IPS DF 6.9 (cell line): Measurements from ENCODE around the gene GLUL.
"Not testable (repeated sequence)": the region's sequence is repeated elsewhere in the genome, so short reads cannot be mapped to it uniquely, and the experiment has no call there.

Experiments used
- DNase-seq: peaks from one replicate; pipeline ENCODE4 v3.0.0-alpha.2; 2013; ENCODE audit warnings: low read depth, low spot score
- H3K27ac ChIP-seq: one replicate; pipeline ENCODE4 v1.5.1; 2013; ENCODE audit warnings: low read length, control low read depth
- H3K27me3 ChIP-seq: 2 replicates; pipeline ENCODE4 v1.6.1; 2013; ENCODE audit warnings: mild to moderate bottlenecking, low read length; ENCODE audit not compliant: control insufficient read depth, insufficient read depth
- H3K36me3 ChIP-seq: 2 replicates; pipeline ENCODE4 v1.6.1; 2013; ENCODE audit warnings: low read length; ENCODE audit not compliant: control insufficient read depth, insufficient read depth
- H3K4me1 ChIP-seq: 2 replicates; pipeline ENCODE4 v1.6.1; 2013; ENCODE audit warnings: low read length; ENCODE audit not compliant: control insufficient read depth, insufficient read depth
- H3K4me3 ChIP-seq: 2 replicates; pipeline ENCODE4 v1.5.1; 2013; ENCODE audit warnings: mild to moderate bottlenecking, low read length
- H3K9me3 ChIP-seq: 2 replicates; pipeline ENCODE4 v1.6.1; 2013; ENCODE audit warnings: low read length, inconsistent platforms; ENCODE audit not compliant: control insufficient read depth, insufficient read depth
- WGBS: extraction: QIAGEN DNeasy Blood & Tissue Kit; methylation state at CpG from one replicate; pipeline ENCODE4 v1.1.7; 2013; ENCODE audit warnings: mixed read lengths, missing lambda C conversion rate; ENCODE audit not compliant: insufficient read length, insufficient coverage; 5-methylcytosine and 5-hydroxymethylcytosine counted together

The GLUL gene

GRCh38 chr1:182383934-182384333 lies 7.7 kb downstream of the GLUL start:
- no peak overlapping the region for H3K4me3 ChIP-seq
- H3K9me3 ChIP-seq, result no peaks in the 10 kb centered on the region
- H3K27me3 ChIP-seq, result no peaks in the 10 kb centered on the region
- no peaks in the 10 kb centered on the region for H3K4me1 ChIP-seq
- no peak overlapping the region for H3K27ac ChIP-seq
- H3K36me3 ChIP-seq, result peaks cover 54% of the 10 kb centered on the region
- no peak for DNase-seq
- WGBS, result no CpG with 5 or more reads among the region's 7 CpGs

GRCh38 chr1:182383037-182383661 lies 8.4 kb downstream of the GLUL start:
- no peak overlapping the region for H3K4me3 ChIP-seq
- no peaks in the 10 kb centered on the region for H3K4me1 ChIP-seq
- H3K36me3 ChIP-seq, result peaks cover 48% of the 10 kb centered on the region
- DNase-seq, result no peak
- no peaks in the 10 kb centered on the region for H3K27me3 ChIP-seq
- no peak overlapping the region for H3K27ac ChIP-seq
- H3K9me3 ChIP-seq, result no peaks in the 10 kb centered on the region
- no CpG with 5 or more reads among the region's 4 CpGs for WGBS

- Histone ChIP-seq H3K27me3 (no peaks in the 10 kb centered on the region), H3K9me3 (no peaks in the 10 kb centered on the region), H3K4me1 (no peaks in the 10 kb centered on the region), H3K36me3 (peaks cover 42% of the 10 kb centered on the region), H3K27ac (no peak overlapping the region), H3K4me3 (no peak overlapping the region)
- no peak for DNase-seq
- WGBS, result no CpG with 5 or more reads among the region's 9 CpGs
These were observed 9.4 kb downstream of the GLUL start for GRCh38 chr1:182381962-182382819.

- no CpG with 5 or more reads among the region's 4 CpGs for WGBS
These were observed 11.4 kb downstream of the GLUL start for GRCh38 chr1:182380199-182380598.

GRCh38 chr1:182379781-182380180 lies 11.8 kb downstream of the GLUL start:
- H3K27ac ChIP-seq, H3K4me3 ChIP-seq, H3K27me3 ChIP-seq, H3K9me3 ChIP-seq, DNase-seq, H3K4me1 ChIP-seq: not testable (repeated sequence)
- no CpG with 5 or more reads among the region's 7 CpGs for WGBS
- H3K36me3 ChIP-seq, result peaks cover 22% of the 10 kb centered on the region; the same call in 1 of the 2 replicates

More at GRCh38 chr1:182380199-182380598, 11.4 kb downstream of the GLUL start:
- H3K27ac ChIP-seq, result no peak overlapping the region
- DNase-seq, result no peak
- H3K36me3 ChIP-seq, result peaks cover 24% of the 10 kb centered on the region; the same call in 1 of the 2 replicates
- H3K9me3 ChIP-seq, result no peaks in the 10 kb centered on the region
- H3K4me1 ChIP-seq, result no peaks in the 10 kb centered on the region
- H3K27me3 ChIP-seq, result no peaks in the 10 kb centered on the region
- no peak overlapping the region for H3K4me3 ChIP-seq

GRCh38 chr1:182376936-182377574 lies 14.5 kb downstream of the GLUL start:
- no peak overlapping the region for H3K27ac ChIP-seq
- no peak for DNase-seq
- no peak overlapping the region for H3K4me3 ChIP-seq
- no peaks in the 10 kb centered on the region for H3K4me1 ChIP-seq
- peaks cover 3% of the 10 kb centered on the region; the same call in 1 of the 2 replicates for H3K36me3 ChIP-seq
- no peaks in the 10 kb centered on the region for H3K9me3 ChIP-seq
- no peaks in the 10 kb centered on the region for H3K27me3 ChIP-seq

- no peaks in the 10 kb centered on the region for H3K36me3 ChIP-seq
- H3K9me3 ChIP-seq, result no peaks in the 10 kb centered on the region
- no peak for DNase-seq
- no CpG with 5 or more reads among the region's 5 CpGs for WGBS
- H3K4me3 ChIP-seq, result no peak overlapping the region
- H3K4me1 ChIP-seq, result no peaks in the 10 kb centered on the region
- H3K27me3 ChIP-seq, result no peaks in the 10 kb centered on the region
- no peak overlapping the region for H3K27ac ChIP-seq
These were observed 17.3 kb downstream of the GLUL start for GRCh38 chr1:182374101-182374834.

GRCh38 chr1:182370532-182370931 lies 21.1 kb downstream of the GLUL start:
- Histone ChIP-seq H3K4me1 (no peaks in the 10 kb centered on the region), H3K27ac (no peak overlapping the region), H3K9me3 (no peaks in the 10 kb centered on the region), H3K4me3 (no peak overlapping the region), H3K27me3 (no peaks in the 10 kb centered on the region), H3K36me3 (no peaks in the 10 kb centered on the region)
- no CpG with 5 or more reads among the region's 3 CpGs for WGBS
- DNase-seq, result no peak

- no peak overlapping the region for H3K4me3 ChIP-seq
- H3K9me3 ChIP-seq, result no peaks in the 10 kb centered on the region
- no peaks in the 10 kb centered on the region for H3K36me3 ChIP-seq
- no CpG with 5 or more reads among the region's 4 CpGs for WGBS
- H3K27me3 ChIP-seq, result no peaks in the 10 kb centered on the region
- DNase-seq, result no peak
- H3K4me1 ChIP-seq, result no peaks in the 10 kb centered on the region
- no peak overlapping the region for H3K27ac ChIP-seq
These were observed 22.7 kb downstream of the GLUL start for GRCh38 chr1:182368903-182369302.

- no peaks in the 10 kb centered on the region for H3K4me1 ChIP-seq
- no peaks in the 10 kb centered on the region for H3K9me3 ChIP-seq
- no CpG with 5 or more reads among the region's 4 CpGs for WGBS
- H3K27ac ChIP-seq, result no peak overlapping the region
- no peak for DNase-seq
- H3K36me3 ChIP-seq, result no peaks in the 10 kb centered on the region
- no peak overlapping the region for H3K4me3 ChIP-seq
- no peaks in the 10 kb centered on the region for H3K27me3 ChIP-seq
These were observed 23.2 kb downstream of the GLUL start for GRCh38 chr1:182368358-182368757.
